ENCODE data around the gene RPAP2.

Gene RPAP2

GRCh38 chr1:92346866-92347640, 48.2 kb downstream of the RPAP2 start:
- TF ChIP-seq REST (IDR thresholded peaks at IDR 0.05; ENCODE audit: low read depth) (no peak), RAD21 (IDR thresholded peaks at IDR 0.05; ENCODE audit: low read depth) (no peak), CREB1 (IDR thresholded peaks at IDR 0.05; ENCODE audit: low read depth) (no peak), NFIC (IDR thresholded peaks at IDR 0.05) (no peak), TEAD4 (IDR thresholded peaks at IDR 0.05) (no peak), TCF12 (IDR thresholded peaks at IDR 0.05; ENCODE audit: low read depth) (no peak), FOXM1 (IDR thresholded peaks at IDR 0.05; ENCODE audit: borderline replicate concordance, low read depth) (no peak), EP300 (IDR thresholded peaks at IDR 0.05; ENCODE audit: borderline replicate concordance) (no peak), CEBPB (IDR thresholded peaks at IDR 0.05) (no peak), ZBTB7A (IDR thresholded peaks at IDR 0.05; ENCODE audit: low read depth) (no peak), TAF1 (IDR thresholded peaks at IDR 0.05; ENCODE audit: low read depth) (no peak), YY1 (IDR thresholded peaks at IDR 0.05; ENCODE audit: low read depth) (no peak), EGR1 (IDR thresholded peaks at IDR 0.05) (no peak)
- TF ChIP-seq, protein P1, sequence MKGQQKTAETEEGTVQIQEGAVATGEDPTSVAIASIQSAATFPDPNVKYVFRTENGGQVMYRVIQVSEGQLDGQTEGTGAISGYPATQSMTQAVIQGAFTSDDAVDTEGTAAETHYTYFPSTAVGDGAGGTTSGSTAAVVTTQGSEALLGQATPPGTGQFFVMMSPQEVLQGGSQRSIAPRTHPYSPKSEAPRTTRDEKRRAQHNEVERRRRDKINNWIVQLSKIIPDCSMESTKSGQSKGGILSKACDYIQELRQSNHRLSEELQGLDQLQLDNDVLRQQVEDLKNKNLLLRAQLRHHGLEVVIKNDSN (IDR thresholded peaks at IDR 0.05): no peak
- TF ChIP-seq, protein P2, sequence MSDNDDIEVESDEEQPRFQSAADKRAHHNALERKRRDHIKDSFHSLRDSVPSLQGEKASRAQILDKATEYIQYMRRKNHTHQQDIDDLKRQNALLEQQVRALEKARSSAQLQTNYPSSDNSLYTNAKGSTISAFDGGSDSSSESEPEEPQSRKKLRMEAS (IDR thresholded peaks at IDR 0.05): no peak

DNA sequence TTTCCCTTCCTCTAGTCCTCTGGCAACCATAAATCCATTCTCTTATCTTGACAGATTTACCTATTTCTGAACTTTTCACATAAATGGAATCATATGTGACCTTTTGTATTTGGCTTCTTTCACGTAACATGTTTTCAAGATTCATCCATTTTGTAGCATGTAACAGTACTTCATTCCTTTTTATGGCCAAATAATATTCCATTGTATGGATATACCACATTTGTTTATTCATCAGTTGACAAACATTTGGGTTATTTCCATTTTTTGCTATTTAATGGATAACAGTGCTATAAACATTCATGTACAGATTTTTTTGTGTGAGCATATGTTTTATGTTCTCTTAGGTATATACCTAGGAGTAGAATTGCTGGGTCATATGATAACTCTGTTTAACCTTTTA, 54.0 kb downstream of the RPAP2 start:
- TF ChIP-seq TAF1 (IDR thresholded peaks at IDR 0.05; ENCODE audit: low read depth): no peak
- TF ChIP-seq, protein P2 (IDR thresholded peaks at IDR 0.05): no peak

DNA sequence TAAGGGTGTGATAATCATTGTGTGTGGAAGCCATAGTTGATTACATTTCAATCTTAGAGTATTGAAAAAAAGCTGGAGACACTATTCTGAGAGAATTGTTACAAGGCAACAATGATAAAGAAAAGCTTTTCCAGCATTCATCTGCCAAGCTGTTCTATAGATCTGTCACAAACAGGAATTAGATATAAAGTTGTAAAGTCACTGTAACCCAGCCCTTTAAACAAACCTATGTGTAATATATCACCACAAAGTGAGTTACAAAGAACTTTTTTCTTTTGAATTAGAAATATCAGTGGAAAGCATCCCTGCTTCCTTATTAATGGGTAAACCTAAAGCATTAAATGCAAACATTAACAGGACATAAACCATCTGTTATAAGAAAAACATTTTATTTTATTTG, 55.4 kb downstream of the RPAP2 start:
- TF ChIP-seq, protein P2 (IDR thresholded peaks at IDR 0.05): no peak
- TF ChIP-seq CEBPB (IDR thresholded peaks at IDR 0.05) (no peak), TEAD4 (IDR thresholded peaks at IDR 0.05) (no peak), CREB1 (IDR thresholded peaks at IDR 0.05; ENCODE audit: low read depth) (no peak), EP300 (IDR thresholded peaks at IDR 0.05; ENCODE audit: borderline replicate concordance) (no peak), NFIC (IDR thresholded peaks at IDR 0.05) (no peak), RAD21 (IDR thresholded peaks at IDR 0.05; ENCODE audit: low read depth) (no peak), TCF12 (IDR thresholded peaks at IDR 0.05; ENCODE audit: low read depth) (no peak), EGR1 (IDR thresholded peaks at IDR 0.05) (no peak), ZBTB7A (IDR thresholded peaks at IDR 0.05; ENCODE audit: low read depth) (no peak), FOXM1 (IDR thresholded peaks at IDR 0.05; ENCODE audit: borderline replicate concordance, low read depth) (no peak), TAF1 (IDR thresholded peaks at IDR 0.05; ENCODE audit: low read depth) (no peak), REST (IDR thresholded peaks at IDR 0.05; ENCODE audit: low read depth) (no peak), YY1 (IDR thresholded peaks at IDR 0.05; ENCODE audit: low read depth) (no peak)
- TF ChIP-seq, protein P1 (IDR thresholded peaks at IDR 0.05): no peak

GRCh38 chr1:92356956-92357355, 58.1 kb downstream of the RPAP2 start:
- TF ChIP-seq, protein P1 (IDR thresholded peaks at IDR 0.05): no peak
- TF ChIP-seq REST (IDR thresholded peaks at IDR 0.05; ENCODE audit: low read depth): no peak
- no peak for TF ChIP-seq EGR1 (IDR thresholded peaks at IDR 0.05)
- no peak for TF ChIP-seq TEAD4 (IDR thresholded peaks at IDR 0.05)
- no peak for TF ChIP-seq YY1 (IDR thresholded peaks at IDR 0.05; ENCODE audit: low read depth)
- no peak for TF ChIP-seq TAF1 (IDR thresholded peaks at IDR 0.05; ENCODE audit: low read depth)
- no peak for TF ChIP-seq FOXM1 (IDR thresholded peaks at IDR 0.05; ENCODE audit: borderline replicate concordance, low read depth)
- TF ChIP-seq NFIC (IDR thresholded peaks at IDR 0.05): no peak
- TF ChIP-seq EP300 (IDR thresholded peaks at IDR 0.05; ENCODE audit: borderline replicate concordance): no peak
- TF ChIP-seq CEBPB (IDR thresholded peaks at IDR 0.05): no peak
- TF ChIP-seq, protein P2 (IDR thresholded peaks at IDR 0.05): no peak
- no peak for TF ChIP-seq CREB1 (IDR thresholded peaks at IDR 0.05; ENCODE audit: low read depth)
- TF ChIP-seq RAD21 (IDR thresholded peaks at IDR 0.05; ENCODE audit: low read depth): no peak
- TF ChIP-seq ZBTB7A (IDR thresholded peaks at IDR 0.05; ENCODE audit: low read depth): no peak
- no peak for TF ChIP-seq TCF12 (IDR thresholded peaks at IDR 0.05; ENCODE audit: low read depth)

Measured in Ishikawa (cell line).